Hepatic stellate cell (primary cell): ENCODE results near the gene ALAS1.
"Not testable (repeated sequence)": the region's sequence is repeated elsewhere in the genome, so short reads cannot be mapped to it uniquely, and the experiment has no call there.

Experiments
- DNase-seq: peaks from one replicate; pipeline ENCODE4 v3.0.0; 2011; ENCODE audit warnings: low spot score

ALAS1 gene

GRCh38 chr3:52176951-52177700 lies 20.8 kb upstream of the ALAS1 start:
- no peak for DNase-seq

DNA sequence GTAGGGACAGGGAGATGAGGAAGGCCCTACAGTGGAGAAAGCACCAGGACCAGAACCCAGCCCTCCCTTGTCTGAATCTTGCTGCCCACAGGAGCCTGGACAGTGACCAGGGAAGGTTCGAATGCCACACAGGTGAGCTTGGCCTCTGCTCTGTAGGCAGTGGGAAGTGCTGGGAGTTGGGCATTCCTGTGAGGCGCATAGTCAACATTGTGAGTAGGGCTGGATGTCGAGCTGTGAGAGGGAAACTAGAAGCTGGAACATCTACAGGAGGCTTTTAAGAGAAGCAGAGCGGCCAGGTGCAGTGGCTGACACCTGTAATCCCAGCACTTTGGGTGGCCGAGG lies 20.3 kb upstream of the ALAS1 start:
- no peak for DNase-seq

GRCh38 chr3:52178126-52178525 lies 19.8 kb upstream of the ALAS1 start:
- not testable (repeated sequence) for DNase-seq

- no peak for DNase-seq
These were observed 19.4 kb upstream of the ALAS1 start for GRCh38 chr3:52178537-52178936.

DNA sequence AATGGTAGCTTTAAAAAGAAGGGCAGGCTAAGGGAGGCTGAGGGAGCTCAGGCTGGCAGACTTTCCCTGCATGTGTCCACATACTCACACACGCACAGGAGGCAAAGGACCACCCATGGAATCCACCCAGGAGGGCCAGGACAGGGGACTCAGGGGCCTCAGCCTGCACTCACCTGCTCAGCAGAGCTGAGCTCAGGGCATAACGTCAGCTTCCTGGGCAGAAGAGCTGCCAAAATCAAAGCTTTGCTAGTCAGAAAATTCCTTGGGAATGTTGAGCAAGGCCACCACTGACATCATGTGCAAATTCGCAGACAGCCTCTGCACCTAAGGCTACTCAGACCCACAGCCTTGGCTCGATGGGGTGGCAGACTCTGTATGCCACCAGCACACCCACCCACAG lies 16.4 kb upstream of the ALAS1 start:
- no peak for DNase-seq

DNA sequence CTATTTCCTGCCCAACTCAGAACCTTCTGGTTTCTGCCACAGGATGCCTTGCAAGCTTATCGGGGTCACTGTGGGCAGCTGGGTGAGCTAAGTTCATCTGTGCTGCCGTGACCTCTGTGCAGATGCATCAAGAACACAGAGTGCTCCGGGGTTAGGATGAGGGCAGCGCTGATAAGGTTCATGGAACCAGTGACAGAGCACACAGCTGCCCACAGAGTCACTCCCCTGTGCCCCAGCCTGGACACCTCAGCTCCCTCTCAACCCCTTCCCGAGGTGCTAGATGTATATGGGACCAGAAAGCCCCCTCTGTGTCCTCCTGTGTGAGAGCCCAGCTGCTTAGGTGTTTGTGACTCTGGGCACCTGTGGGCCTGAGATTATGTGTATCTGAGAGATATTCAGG lies 15.8 kb upstream of the ALAS1 start:
- no peak for DNase-seq

- no peak for DNase-seq
These were observed 15.3 kb upstream of the ALAS1 start for GRCh38 chr3:52182691-52183090.

DNA sequence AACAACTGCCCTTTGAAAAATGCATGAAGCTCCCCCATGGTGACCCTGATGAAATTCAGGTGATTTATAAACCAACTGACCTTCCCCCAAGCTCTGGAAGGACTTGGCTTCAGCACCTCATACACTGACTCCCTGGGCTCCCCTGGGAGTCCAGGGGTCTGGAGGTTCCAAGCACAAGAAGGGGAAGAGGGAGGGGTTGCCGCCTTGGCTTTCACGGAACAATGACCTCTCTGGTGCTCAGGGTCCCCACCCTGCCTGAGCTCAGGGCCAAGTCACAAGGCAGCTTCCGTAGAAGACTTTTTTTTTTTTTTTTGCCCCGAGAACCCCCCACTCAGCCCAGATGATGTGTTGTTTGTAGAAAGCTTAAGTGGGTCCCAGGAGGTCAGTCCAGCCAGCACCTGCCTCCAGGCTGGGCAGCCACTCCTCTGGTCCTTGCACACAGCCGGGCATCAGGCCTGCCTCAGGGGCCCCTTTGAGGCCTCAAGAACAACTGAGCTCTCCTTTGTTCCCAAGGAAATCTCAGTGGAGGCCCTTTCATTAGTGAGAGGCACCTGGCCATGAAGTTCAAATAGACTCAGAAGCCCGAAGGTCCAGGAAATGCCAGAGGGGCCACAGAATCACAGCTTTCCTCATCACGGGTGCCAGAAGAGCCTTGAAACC lies 14.0 kb upstream of the ALAS1 start:
- DNase-seq = no peak

- DNase-seq = no peak
These were observed 13.3 kb upstream of the ALAS1 start for GRCh38 chr3:52184690-52185089.

GRCh38 chr3:52185311-52185710 lies 12.6 kb upstream of the ALAS1 start:
- no peak for DNase-seq

DNA sequence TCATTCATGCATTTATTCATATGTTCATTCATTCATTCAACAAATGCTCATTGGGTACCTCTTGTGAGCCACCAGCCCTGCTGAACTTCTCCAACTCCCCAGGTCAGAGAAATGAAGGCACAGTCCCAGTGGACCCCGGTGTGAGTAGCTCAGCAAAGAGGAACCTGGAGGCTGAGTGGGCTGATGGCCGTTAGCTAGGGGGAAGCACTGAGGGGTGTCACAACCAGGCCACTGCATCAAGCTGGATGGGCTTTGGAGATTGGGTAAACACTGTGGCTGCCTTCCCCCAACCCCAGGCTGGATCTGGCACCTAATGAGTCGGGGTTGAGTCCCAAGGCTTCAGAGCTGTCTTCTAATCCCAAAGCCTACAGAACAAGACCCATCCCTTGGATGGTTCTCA lies 12.1 kb upstream of the ALAS1 start:
- DNase-seq = no peak

- no peak for DNase-seq
These were observed 11.2 kb upstream of the ALAS1 start for GRCh38 chr3:52186729-52187128.

GRCh38 chr3:52188556-52188955 lies 9.4 kb upstream of the ALAS1 start:
- no peak for DNase-seq

- peak; percentile 53 for DNase-seq
These were observed 7.5 kb upstream of the ALAS1 start for GRCh38 chr3:52190294-52191074.

GRCh38 chr3:52191663-52192062 lies 6.3 kb upstream of the ALAS1 start:
- no peak for DNase-seq

DNA sequence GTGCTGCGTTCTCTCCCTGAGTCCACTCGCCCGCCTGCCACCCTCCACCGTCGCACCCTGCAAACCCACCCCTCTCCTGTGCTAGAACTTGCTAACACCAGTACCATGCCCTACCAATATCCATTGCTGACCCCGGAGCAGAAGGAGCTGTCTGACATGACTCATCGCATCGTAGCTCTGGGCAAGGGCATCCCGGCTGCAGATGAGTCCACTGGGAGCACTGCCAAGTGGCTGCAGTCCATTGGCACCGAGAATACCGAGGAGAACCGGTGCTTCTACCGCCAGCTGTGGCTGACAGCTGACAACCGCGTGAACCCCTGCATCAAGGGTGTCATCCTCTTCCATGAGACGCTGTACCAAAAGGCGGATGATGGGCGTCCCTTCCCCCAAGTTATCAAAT lies 4.9 kb upstream of the ALAS1 start:
- peak; percentile 42 for DNase-seq

DNA sequence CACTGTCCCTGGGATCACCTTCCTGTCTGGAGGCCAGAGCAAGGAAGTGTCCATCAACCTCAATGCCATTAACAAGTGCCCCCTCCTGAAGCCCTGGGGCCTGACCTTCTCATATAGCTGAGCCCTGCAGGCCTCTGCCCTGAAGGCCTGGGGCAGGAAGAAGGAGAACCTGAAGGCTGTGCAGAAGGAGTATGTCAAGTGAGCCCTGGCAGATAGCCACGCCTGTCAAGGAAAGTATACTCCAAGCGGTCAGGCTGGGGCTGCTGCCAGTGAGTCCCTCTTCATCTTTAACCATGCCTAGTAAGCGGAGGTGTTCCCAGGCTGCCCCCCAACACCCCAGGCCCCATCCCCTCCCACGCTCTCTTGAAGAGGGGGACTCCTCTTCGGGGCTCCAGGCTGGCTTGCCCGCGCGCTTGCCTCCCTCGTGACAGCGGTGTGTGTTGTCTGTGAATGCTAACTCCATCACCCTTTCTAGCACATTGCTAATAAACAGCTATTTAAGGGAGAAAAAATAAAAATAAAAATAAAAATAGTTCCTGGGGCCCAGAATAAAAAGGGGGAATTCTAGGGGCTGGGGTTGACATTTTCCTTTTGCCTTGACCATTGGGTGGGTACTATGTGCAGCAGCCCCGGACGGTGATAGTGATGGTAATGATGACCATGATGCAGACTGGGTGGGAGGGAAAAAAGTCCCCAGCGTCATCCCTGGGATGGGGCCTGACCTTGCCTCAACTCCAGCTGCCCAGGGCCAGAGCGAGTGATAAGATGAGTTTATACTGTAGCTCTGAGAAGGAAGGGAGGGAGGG lies 3.3 kb upstream of the ALAS1 start:
- DNase-seq = no peak

DNA sequence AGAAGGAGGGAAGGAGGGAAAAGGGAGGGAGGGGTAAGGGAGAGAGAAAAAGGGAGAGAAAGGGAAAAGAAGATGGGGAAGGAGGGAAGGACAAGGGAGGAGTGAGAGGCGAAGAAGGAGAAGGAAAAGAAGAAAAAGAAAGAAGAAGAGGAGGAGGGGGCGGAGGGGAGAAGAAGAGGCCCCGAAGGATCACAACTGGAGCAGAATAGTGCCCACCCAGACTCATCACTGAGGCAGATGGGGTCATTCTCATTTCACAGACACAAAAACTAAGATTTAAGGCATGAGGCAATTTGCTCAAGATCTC lies 2.7 kb upstream of the ALAS1 start:
- no peak for DNase-seq

DNA sequence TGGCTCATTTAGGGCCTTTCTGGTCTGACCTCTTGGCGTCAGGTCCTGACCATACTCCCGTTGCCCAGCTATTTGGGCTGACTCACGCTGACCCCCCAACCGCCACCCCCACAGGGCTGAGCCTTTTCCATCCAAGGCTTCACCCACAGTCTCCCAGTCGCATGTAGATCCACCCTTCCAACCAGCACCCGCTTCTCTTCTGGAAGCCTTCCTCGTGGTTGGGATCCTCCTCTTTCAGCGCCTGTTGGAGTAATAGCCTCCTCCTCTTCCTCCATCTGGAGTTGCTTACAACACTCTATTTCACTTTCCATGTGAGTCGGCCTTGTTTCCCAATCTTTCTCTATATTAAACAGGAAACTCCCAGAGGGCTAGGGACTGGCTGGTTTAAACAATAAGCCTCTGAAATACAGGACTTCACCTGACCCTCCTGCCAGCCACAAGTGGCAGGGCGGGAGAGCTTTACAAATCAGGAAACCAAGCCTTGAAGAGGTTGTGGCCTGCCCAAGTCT lies 2.1 kb upstream of the ALAS1 start:
- DNase-seq = no peak

- DNase-seq = no peak
These were observed 983 bp upstream of the ALAS1 start for GRCh38 chr3:52196977-52197376.

GRCh38 chr3:52197499-52197841 lies 490 bp upstream of the ALAS1 start:
- no peak for DNase-seq
